ENCODE measurements around the gene CAMTA1.

Gene CAMTA1

DNA sequence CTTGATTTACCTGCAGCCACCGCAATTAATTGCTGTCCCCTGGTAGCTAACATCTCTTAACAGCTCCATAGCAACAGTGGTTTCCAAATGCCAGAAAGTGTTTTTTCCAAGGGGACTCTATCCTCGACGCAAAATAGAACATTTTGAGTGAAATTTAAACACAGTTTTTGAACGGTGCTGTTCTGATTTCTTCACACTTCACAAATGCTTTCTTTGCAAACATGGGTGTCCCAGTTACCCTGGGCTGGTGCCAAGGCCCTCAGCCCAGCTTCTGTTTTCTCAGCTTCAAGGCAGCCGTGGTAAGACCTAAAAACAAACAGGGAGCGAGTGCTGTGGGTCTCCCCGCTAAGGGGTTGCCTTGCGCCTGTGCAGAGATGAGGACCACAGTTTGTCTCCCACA, 838.6 kb downstream of the CAMTA1 start:
- Histone ChIP-seq H3K4me3 (ENCODE audit: low read depth in 1 of 2, low read length in 2 of 2) (no peak overlapping the region), H4K20me1 (ENCODE audit: insufficient read depth, low read length) (peaks cover 19% of the 10 kb centered on the region), H3K4me2 (ENCODE audit: insufficient read depth, low read length) (no peak overlapping the region), H3K79me2 (ENCODE audit: insufficient read depth, low read length) (no peaks in the 10 kb centered on the region), H3K27ac (ENCODE audit: low read length) (no peak overlapping the region), H3K9ac (ENCODE audit: low read depth, low read length) (no peak overlapping the region), H3K36me3 (ENCODE audit: insufficient read depth, low read length) (no peaks in the 10 kb centered on the region), H3K9me3 (ENCODE audit: insufficient read depth, low read length, severe bottlenecking) (no peaks in the 10 kb centered on the region), H3K27me3 (ENCODE audit: insufficient read depth, low read length, poor library complexity) (peaks cover 11% of the 10 kb centered on the region), H2AFZ (ENCODE audit: low read depth, low read length) (no peak overlapping the region), H3K4me1 (ENCODE audit: insufficient read depth, low read length) (no peaks in the 10 kb centered on the region)
- ATAC-seq (ENCODE audit: insufficient read depth, low read depth) = no peak
- no peak for TF ChIP-seq EZH2 (IDR thresholded peaks at IDR 0.05; ENCODE audit: borderline replicate concordance, low read depth, low read length, severe bottlenecking)
- TF ChIP-seq, protein P1, sequence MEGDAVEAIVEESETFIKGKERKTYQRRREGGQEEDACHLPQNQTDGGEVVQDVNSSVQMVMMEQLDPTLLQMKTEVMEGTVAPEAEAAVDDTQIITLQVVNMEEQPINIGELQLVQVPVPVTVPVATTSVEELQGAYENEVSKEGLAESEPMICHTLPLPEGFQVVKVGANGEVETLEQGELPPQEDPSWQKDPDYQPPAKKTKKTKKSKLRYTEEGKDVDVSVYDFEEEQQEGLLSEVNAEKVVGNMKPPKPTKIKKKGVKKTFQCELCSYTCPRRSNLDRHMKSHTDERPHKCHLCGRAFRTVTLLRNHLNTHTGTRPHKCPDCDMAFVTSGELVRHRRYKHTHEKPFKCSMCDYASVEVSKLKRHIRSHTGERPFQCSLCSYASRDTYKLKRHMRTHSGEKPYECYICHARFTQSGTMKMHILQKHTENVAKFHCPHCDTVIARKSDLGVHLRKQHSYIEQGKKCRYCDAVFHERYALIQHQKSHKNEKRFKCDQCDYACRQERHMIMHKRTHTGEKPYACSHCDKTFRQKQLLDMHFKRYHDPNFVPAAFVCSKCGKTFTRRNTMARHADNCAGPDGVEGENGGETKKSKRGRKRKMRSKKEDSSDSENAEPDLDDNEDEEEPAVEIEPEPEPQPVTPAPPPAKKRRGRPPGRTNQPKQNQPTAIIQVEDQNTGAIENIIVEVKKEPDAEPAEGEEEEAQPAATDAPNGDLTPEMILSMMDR (IDR thresholded peaks at IDR 0.05; ENCODE audit: borderline replicate concordance, extremely low read depth, low read length, poor library complexity, severe bottlenecking) = no peak
- DNase-seq = no peak

DNA sequence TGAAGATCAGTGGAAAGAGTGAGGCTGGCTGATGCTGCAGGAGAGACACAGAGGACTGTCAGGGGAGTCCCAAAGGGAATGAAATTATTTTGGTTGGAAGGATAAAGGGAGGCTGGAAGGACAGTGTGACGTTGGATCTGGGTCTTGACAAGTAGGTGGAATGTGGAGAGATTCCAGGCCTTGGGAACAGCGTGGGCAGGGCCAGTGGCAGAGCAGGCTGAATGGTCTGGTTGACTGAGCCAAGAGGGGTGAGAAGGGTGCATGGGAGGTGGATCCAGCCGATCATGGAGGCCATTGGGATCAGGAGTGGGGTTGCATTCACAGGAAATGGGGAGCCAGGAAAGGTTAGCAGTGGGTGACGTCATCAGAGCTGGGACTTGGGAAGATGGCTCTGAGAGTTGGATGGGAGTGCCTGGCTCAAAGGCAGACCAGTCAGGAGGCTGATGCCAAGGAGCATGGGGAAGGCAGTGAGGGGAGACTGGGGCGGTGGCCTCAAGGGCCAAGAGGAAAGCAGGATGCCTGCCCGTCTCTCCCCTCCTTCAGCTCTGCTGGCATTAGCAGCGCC, 839.6 kb downstream of the CAMTA1 start:
- Histone ChIP-seq H3K9me3 (ENCODE audit: insufficient read depth, low read length, severe bottlenecking) (no peaks in the 10 kb centered on the region), H3K4me2 (ENCODE audit: insufficient read depth, low read length) (no peak overlapping the region), H3K4me1 (ENCODE audit: insufficient read depth, low read length) (no peaks in the 10 kb centered on the region), H3K4me3 (ENCODE audit: low read depth in 1 of 2, low read length in 2 of 2) (no peak overlapping the region), H3K36me3 (ENCODE audit: insufficient read depth, low read length) (no peaks in the 10 kb centered on the region), H3K9ac (ENCODE audit: low read depth, low read length) (no peak overlapping the region), H3K79me2 (ENCODE audit: insufficient read depth, low read length) (no peaks in the 10 kb centered on the region), H3K27ac (ENCODE audit: low read length) (no peak overlapping the region), H4K20me1 (ENCODE audit: insufficient read depth, low read length) (peaks cover 19% of the 10 kb centered on the region), H3K27me3 (ENCODE audit: insufficient read depth, low read length, poor library complexity) (peaks cover 11% of the 10 kb centered on the region), H2AFZ (ENCODE audit: low read depth, low read length) (no peak overlapping the region)
- no peak for DNase-seq
- ATAC-seq (ENCODE audit: insufficient read depth, low read depth) = no peak
- TF ChIP-seq, protein P1 (IDR thresholded peaks at IDR 0.05; ENCODE audit: borderline replicate concordance, extremely low read depth, low read length, poor library complexity, severe bottlenecking) = no peak
- no peak for TF ChIP-seq EZH2 (IDR thresholded peaks at IDR 0.05; ENCODE audit: borderline replicate concordance, low read depth, low read length, severe bottlenecking)

DNA sequence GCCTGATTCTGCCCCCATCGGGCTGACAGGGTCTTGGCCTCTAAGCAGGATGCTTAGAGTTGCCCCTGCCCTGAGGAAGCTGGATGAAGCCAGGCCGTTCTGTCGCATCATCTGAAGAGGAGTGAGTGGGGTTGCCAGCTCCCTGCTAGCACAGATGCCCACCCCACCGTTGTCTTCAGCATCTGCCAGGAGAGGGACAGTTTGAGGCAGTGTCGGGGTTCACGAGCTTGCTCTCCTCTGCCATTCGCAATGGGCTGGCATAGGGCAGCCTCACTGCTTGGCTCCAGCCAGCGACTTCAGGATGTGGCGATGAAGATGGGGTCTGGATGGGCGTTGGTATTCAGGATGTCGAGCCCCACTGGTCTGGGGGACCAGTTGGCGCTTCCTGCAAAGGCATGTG, 840.1 kb downstream of the CAMTA1 start:
- H3K79me2 ChIP-seq (ENCODE audit: insufficient read depth, low read length) = no peaks in the 10 kb centered on the region
- peaks cover 11% of the 10 kb centered on the region for H3K27me3 ChIP-seq (ENCODE audit: insufficient read depth, low read length, poor library complexity)
- no peak overlapping the region for H3K4me2 ChIP-seq (ENCODE audit: insufficient read depth, low read length)
- no peak overlapping the region for H3K27ac ChIP-seq (ENCODE audit: low read length)
- H4K20me1 ChIP-seq (ENCODE audit: insufficient read depth, low read length) = peaks cover 19% of the 10 kb centered on the region
- ATAC-seq (ENCODE audit: insufficient read depth, low read depth) (no peak), DNase-seq (no peak)
- TF ChIP-seq, protein P1 (IDR thresholded peaks at IDR 0.05; ENCODE audit: borderline replicate concordance, extremely low read depth, low read length, poor library complexity, severe bottlenecking) = no peak
- no peak overlapping the region for H3K9ac ChIP-seq (ENCODE audit: low read depth, low read length)
- H3K9me3 ChIP-seq (ENCODE audit: insufficient read depth, low read length, severe bottlenecking) = no peaks in the 10 kb centered on the region
- no peaks in the 10 kb centered on the region for H3K36me3 ChIP-seq (ENCODE audit: insufficient read depth, low read length)
- H3K4me3 ChIP-seq (ENCODE audit: low read depth in 1 of 2, low read length in 2 of 2) = no peak overlapping the region
- H2AFZ ChIP-seq (ENCODE audit: low read depth, low read length) = no peak overlapping the region
- H3K4me1 ChIP-seq (ENCODE audit: insufficient read depth, low read length) = no peaks in the 10 kb centered on the region

DNA sequence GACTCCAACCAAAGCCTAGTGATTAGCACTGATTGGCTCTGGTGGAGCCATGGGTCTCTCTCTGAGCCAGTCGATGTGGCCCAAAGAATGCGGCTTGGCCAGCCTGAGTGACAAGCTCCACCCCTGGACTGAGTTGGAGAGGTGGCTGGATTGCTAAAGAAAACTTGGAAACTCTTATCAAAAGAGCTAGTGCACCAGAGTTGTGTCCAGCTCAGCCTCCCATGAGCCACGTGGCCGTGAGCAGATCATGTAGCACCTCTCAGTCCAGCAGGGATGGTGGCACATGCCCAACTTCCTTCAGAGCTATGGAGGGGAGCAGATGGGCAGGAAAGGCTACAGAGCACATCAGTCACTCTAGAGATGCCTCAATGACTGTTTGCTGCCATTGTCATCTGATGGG, 843.0 kb downstream of the CAMTA1 start:
- H4K20me1 ChIP-seq (ENCODE audit: insufficient read depth, low read length) = peaks cover 23% of the 10 kb centered on the region
- no peaks in the 10 kb centered on the region for H3K79me2 ChIP-seq (ENCODE audit: insufficient read depth, low read length)
- no peak overlapping the region for H3K4me2 ChIP-seq (ENCODE audit: insufficient read depth, low read length)
- H3K4me1 ChIP-seq (ENCODE audit: insufficient read depth, low read length) = no peaks in the 10 kb centered on the region
- no peaks in the 10 kb centered on the region for H3K9me3 ChIP-seq (ENCODE audit: insufficient read depth, low read length, severe bottlenecking)
- ATAC-seq (ENCODE audit: insufficient read depth, low read depth) = no peak
- no peak overlapping the region for H2AFZ ChIP-seq (ENCODE audit: low read depth, low read length)
- no peaks in the 10 kb centered on the region for H3K36me3 ChIP-seq (ENCODE audit: insufficient read depth, low read length)
- H3K9ac ChIP-seq (ENCODE audit: low read depth, low read length) = no peak overlapping the region
- no peak overlapping the region for H3K27ac ChIP-seq (ENCODE audit: low read length)
- H3K4me3 ChIP-seq (ENCODE audit: low read depth in 1 of 2, low read length in 2 of 2) = no peak overlapping the region
- H3K27me3 ChIP-seq (ENCODE audit: insufficient read depth, low read length, poor library complexity) = peaks cover 11% of the 10 kb centered on the region
- DNase-seq = no peak
- TF ChIP-seq, protein P1 (IDR thresholded peaks at IDR 0.05; ENCODE audit: borderline replicate concordance, extremely low read depth, low read length, poor library complexity, severe bottlenecking) = no peak
- no peak for TF ChIP-seq EZH2 (IDR thresholded peaks at IDR 0.05; ENCODE audit: borderline replicate concordance, low read depth, low read length, severe bottlenecking)

Data from DND-41 (cell line).